Germinal center (tissue), 1 donor: Measurements from ENCODE around the gene ARMC12.
A peak's percentile ranks its signal among the peaks of the same experiment; 100 is the strongest.

Experiments
- DNase-seq: peaks from one replicate; pipeline ENCODE4 v3.0.0; 2012; ENCODE audit warnings: mixed read lengths, low spot score

The ARMC12 gene

GRCh38 chr6:35735452-35735851 lies 1.4 kb upstream of the ARMC12 start:
- no peak for DNase-seq

- peak; percentile 83 for DNase-seq
These were observed 458 bp upstream of the ARMC12 start for GRCh38 chr6:35736253-35736894.

- DNase-seq: peak; percentile 80
These were observed 780 bp downstream of the ARMC12 start for GRCh38 chr6:35737413-35738211.

GRCh38 chr6:35739645-35740524 lies 3.1 kb downstream of the ARMC12 start:
- DNase-seq: no peak

GRCh38 chr6:35742842-35743241 lies 6.0 kb downstream of the ARMC12 start:
- DNase-seq: no peak

GRCh38 chr6:35745509-35745908 lies 8.7 kb downstream of the ARMC12 start:
- DNase-seq: no peak

GRCh38 chr6:35746516-35746915 lies 9.7 kb downstream of the ARMC12 start:
- no peak for DNase-seq

- DNase-seq: no peak
These were observed 11.0 kb downstream of the ARMC12 start for GRCh38 chr6:35747877-35748276.

GRCh38 chr6:35750557-35750956 lies 13.7 kb downstream of the ARMC12 start:
- DNase-seq: no peak

- DNase-seq: no peak
These were observed 14.8 kb downstream of the ARMC12 start for GRCh38 chr6:35751594-35751993.

- DNase-seq: no peak
These were observed 15.5 kb downstream of the ARMC12 start for GRCh38 chr6:35752330-35752729.

GRCh38 chr6:35754452-35755277 lies 17.8 kb downstream of the ARMC12 start:
- DNase-seq: no peak

GRCh38 chr6:35755278-35755924 lies 18.6 kb downstream of the ARMC12 start:
- no peak for DNase-seq

- DNase-seq: peak; percentile 45
These were observed 20.8 kb downstream of the ARMC12 start for GRCh38 chr6:35757456-35758123.

GRCh38 chr6:35759426-35759825 lies 22.6 kb downstream of the ARMC12 start:
- no peak for DNase-seq

GRCh38 chr6:35765739-35766138 lies 28.9 kb downstream of the ARMC12 start:
- no peak for DNase-seq

- no peak for DNase-seq
These were observed 32.4 kb downstream of the ARMC12 start for GRCh38 chr6:35769211-35769610.

- DNase-seq: no peak
These were observed 34.5 kb downstream of the ARMC12 start for GRCh38 chr6:35771343-35771627.

- no peak for DNase-seq
These were observed 37.4 kb downstream of the ARMC12 start for GRCh38 chr6:35774116-35774794.

- DNase-seq: no peak
These were observed 38.2 kb downstream of the ARMC12 start for GRCh38 chr6:35775031-35775430.
